Measurements from ENCODE around the gene SLC25A29.
"Not testable (repeated sequence)": the region's sequence is repeated elsewhere in the genome, so short reads cannot be mapped to it uniquely, and the experiment has no call there.

SLC25A29 gene, protein sequence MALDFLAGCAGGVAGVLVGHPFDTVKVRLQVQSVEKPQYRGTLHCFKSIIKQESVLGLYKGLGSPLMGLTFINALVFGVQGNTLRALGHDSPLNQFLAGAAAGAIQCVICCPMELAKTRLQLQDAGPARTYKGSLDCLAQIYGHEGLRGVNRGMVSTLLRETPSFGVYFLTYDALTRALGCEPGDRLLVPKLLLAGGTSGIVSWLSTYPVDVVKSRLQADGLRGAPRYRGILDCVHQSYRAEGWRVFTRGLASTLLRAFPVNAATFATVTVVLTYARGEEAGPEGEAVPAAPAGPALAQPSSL

DNA sequence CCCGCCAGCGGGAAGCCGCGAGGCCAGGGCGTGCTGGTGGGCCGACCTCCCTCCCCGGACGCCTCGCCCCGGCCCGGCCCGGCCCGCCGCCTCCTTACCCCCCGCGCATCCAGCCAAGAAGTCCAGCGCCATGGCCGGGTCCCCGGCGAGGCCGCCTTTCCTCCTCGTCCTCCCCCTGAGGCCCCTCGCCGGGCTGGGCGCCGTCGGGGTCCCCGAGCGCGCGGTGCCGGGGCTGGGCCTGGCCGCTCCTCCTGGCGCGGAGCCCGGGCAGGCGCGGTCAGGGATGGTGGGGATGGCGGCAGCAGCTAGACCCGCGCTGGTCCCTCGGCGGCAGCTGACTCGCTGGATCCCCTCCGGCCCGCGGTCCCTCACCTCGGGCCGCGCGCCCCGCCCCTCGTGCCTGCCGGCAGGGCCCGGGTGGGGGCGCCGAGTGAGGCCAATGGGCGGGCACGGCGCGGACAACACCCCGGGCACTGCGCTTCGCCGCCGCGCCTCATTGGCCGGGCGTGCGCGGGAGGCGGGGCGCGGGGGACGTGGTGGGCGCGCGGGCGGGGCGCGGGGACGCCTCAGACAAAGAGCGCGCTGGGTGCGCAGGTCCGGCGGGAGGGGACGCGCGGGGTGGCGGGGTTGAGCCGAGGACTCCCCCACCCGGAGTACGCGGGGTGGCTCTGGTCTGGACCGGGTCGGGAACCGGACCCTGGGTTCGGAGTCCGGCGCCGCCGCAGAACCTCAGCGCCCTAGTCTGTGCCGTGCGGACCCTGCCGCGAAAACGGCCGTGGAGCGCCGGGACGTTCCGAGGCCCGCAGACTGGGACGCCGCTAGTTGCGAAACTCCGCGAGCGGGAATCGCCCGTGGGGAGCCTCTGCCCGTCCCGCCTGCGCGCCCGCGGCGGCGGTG is at the start of gene SLC25A29:
SLC25A29 (minus strand) TSS at position 344 of the 897 bp plus-strand sequence; CDS start at position 132, 212 bp downstream.
- peak; percentile 74 for DNase-seq (ENCODE audit: low spot score)

DNA sequence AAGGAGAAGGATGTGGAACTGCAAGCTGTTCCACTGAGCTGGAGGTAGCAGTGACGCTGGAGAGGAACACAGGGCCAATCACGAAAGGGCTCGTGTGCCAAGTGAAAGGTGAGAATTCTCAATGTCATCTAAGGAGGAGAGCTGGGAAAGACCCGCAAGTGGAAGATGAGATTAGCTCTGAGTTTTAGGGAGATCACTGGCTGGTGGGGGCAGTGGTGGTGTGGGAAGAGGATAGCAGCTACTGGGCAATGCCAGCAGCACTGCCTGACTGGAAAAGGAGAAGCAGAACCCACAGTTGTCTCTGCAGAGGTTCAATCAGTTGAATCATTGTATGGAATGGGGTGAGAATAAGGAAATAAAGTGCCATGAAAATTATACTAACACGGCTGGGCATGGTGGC is 44.7 kb upstream of the SLC25A29 start:
- no peak for DNase-seq (ENCODE audit: low spot score)

GRCh38 chr14:100350276-100350926 is 44.2 kb upstream of the SLC25A29 start:
- DNase-seq (ENCODE audit: low spot score): no peak

- no peak for DNase-seq (ENCODE audit: low spot score)
These were observed 42.8 kb upstream of the SLC25A29 start for GRCh38 chr14:100348784-100349685.

- no peak for DNase-seq (ENCODE audit: low spot score)
These were observed 42.0 kb upstream of the SLC25A29 start for GRCh38 chr14:100348253-100348729.

DNA sequence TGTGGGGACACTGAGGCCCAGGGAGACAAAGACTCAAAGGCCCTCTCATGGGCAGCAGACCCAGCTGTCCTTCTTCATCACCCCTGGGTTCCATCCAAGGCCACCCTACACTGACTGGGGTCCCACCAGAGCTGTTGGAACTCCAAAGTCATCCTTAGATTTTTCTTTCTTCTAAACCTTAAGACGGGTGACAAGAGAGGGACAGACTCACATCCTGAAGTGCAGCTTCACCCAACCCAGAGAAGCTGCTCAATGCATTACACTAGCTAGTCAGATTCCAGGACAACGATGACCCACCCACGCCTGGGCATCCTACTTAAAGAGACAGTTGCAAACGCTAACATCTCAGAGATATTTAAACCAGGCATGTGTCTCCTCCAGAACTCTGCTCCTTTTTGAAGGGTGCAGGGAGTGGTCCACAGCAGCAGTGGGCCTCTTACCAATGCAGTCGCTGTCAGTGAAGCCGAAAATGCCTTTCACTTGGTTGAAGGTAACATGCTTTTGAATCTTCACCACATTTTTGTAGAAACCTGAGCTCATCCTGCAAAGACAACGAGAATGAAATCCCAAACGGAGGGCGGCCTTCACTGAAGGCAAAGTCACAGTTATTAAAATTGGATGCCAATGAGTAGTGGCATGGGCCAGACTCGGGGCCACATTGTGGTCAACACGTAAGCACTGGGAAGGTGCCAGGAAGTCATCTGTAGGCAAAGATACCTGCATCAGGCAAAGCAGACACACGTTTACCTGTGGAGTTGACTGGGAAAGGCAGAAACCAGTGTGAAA is 40.3 kb upstream of the SLC25A29 start:
- no peak for DNase-seq (ENCODE audit: low spot score)

DNA sequence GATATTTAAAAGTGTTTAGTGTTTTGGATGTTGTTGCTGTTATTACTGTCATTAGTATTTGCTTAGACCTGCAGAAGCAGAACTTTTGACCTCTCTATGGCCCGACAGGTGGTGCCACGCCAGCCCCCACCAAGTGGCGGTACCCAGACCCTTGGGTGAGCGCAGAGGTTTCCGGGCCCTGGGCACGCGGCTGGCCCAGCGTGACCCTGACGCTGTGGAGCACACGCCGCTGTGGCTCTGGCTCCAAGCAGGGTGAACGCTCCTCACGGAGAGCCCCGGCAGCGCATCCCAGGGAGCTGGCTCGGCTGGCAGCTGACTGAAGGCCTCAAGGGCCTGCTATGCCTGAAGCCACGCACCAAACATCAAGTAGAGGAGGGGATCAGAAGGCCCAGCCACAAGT is 39.5 kb upstream of the SLC25A29 start:
- no peak for DNase-seq (ENCODE audit: low spot score)

DNA sequence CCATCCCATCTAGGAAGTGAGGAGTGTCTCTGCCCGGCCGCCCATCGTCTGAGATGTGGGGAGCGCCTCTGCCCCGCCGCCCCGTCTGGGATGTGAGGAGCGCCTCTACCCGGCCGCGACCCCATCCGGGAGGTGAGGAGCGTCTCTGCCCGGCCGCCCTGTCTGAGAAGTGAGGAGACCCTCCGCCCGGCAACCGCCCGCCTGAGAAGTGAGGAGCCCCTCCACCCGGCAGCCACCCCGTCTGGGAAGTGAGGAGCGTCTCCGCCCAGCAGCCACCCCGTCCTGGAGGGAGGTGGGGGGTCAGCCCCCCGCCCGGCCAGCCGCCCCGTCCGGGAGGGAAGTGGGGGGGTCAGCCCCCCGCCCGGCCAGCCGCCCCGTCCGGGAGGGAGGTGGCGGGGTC is 38.4 kb upstream of the SLC25A29 start:
- DNase-seq (ENCODE audit: low spot score): not testable (repeated sequence)

DNA sequence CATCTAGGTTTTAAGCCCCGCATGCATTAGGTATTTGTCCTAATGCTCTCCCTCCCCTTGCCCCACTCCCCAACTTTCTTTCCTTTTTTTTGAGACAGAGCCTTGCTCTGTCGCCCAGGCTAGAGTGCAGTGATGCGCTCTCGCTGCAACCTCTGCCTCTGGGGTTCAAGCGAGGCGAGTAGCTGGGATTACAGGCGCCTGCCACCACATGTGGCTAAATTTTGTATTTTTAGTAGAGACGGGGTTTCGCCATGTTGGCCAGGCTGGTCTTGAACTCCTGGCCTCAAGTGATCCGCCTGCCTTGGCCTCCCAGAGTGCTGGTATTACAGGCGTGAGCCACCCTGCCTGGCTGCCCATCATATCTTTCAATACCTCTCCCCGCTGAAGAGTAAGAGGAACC is 36.6 kb upstream of the SLC25A29 start:
- DNase-seq (ENCODE audit: low spot score): not testable (repeated sequence)

DNA sequence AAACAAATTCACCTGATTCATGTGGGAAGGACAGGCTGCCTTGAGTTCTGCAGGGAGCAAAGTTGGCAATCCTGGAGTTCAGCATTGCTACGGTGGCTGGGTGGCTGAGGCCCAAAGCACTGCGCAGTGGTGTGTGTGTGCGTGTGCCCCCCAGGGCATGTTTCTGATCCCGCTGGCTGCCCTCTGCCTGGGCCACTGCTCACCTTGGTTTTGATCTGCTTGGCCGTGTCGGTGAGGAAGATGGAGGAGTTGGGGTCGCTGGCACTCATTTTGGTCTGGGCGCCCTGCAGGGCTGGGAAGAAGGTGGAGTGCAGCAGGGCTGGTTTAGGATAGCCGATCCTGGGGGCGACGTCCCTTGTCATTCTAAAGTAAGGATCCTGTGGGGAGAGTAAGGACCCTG is 36.0 kb upstream of the SLC25A29 start:
- DNase-seq (ENCODE audit: low spot score): no peak

- DNase-seq (ENCODE audit: low spot score): peak; percentile 29
These were observed 35.2 kb upstream of the SLC25A29 start for GRCh38 chr14:100341301-100342031.

- DNase-seq (ENCODE audit: low spot score): no peak
These were observed 34.2 kb upstream of the SLC25A29 start for GRCh38 chr14:100340423-100340813.

DNA sequence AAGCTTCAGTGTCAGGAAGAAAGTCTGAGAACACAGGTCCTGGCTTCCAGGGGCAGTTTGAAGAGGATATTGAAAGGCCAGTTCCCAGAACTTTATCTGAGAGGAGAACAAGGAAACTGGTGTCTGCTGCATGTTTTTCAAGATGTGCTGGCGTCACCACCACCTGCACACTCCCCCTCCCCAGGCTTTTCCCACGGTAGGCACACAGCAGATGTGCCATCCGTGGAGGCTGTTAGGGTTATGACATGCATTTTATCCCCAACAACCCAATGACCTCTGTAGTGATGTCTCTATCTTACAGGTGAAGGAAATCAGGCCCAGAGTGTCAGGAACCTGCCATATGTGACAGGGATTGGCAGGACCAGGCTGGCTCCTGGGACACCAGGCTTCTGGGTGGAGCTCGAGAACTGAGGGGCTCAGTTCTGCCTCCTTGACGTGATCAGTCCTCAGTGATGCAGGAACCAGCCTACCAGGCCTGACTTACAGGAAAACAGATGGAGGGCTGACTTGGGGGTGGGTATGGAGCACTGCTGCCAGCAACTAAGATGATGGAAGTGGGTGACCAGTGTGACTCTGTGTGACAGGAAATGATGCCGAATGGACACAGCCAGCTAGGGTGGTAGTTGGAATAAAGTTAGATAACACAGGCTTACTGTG is 33.6 kb upstream of the SLC25A29 start:
- DNase-seq (ENCODE audit: low spot score): no peak

DNA sequence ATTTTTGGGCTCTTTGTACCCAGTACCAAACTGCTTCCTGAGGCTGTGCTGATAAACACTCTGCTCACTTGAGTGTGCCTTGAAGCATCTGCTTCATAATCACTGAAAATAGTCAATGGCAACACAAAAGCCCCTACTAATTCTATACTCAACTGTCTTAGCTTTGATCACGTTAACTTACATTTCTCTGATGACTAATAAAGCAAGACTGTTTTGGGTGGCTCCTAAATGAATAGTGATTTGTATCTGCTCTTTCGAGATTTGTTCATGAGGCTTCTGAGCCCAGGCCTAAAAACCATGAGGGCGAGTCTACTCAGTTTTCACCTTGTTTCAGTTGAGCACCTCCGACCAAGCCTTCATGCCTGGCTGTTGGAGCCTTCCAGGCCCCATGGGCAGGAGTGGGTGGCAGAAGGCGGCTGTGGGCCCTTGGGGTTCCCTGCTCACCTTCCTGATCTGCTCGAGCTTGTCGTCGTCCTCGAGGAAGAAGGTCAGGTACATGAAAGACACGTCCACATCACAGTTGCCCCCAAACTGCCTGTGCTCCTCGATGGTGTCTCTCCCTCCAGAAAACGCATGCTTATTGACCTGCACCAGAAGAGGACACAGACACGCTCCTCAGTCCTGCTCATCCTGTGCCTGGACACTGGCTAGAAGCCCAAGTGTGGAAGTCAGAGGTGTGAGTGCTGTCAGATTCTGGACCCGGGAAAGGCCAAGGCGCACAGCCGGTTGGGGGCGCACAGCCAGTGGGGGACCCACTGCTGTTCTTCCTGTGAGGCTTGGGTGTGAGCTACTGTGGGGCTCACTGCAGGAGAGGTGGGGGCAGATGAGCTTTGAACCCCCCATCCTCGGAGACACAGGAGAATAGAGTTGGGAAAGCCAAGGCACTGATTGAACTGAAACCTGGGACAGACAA is 30.6 kb upstream of the SLC25A29 start:
- no peak for DNase-seq (ENCODE audit: low spot score)

GRCh38 chr14:100334904-100335303 is 28.7 kb upstream of the SLC25A29 start:
- DNase-seq (ENCODE audit: low spot score): no peak

DNA sequence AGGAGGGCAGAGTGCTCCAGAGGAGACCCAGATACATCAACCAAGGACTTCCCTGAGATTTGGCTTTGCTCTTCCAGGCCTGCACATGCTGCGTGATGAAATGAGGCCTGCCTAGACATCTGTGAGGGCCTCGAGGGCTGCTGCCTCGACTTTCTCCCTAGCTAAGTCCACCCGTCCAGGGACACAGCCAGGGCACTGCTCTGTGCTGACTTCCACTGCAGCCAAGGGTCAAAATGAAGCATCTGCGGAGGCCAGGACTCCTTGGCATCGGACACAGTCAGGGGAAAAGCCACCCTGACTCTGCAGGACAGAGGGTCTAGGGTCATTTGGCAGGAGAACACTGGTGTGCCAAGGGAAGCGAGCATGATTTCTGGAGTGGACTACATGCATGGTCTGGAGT is 27.6 kb upstream of the SLC25A29 start:
- no peak for DNase-seq (ENCODE audit: low spot score)

GRCh38 chr14:100333311-100333710 is 27.1 kb upstream of the SLC25A29 start:
- DNase-seq (ENCODE audit: low spot score): no peak

DNA sequence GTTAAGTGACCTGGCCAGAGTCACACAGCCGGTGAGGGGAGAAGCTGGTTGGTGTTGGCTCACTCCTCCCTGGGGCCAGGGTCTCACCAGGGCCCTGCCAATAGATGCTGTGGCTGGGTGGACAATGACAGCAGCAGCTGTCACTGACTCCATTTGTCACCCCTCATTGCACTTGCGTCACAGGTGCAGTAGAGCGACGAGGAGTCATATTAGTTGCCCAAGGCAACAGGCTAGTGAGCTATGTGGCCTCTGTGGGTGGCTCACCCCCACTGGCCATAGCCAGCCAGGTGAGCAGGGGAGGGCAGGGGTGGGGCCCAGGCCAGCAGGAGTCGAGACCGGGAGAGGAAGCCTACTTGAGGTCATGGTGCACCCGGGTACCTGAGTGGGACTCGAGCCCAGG is 26.6 kb upstream of the SLC25A29 start:
- DNase-seq (ENCODE audit: low spot score): no peak

All from CD4-positive, alpha-beta T cell treated with Interleukin-2 at 100 ng/mL for 4 hours (primary cell).